HFFc6 (cell line): ENCODE data around the gene MDFIC. TPM values are rescaled to one million over a fixed set of nuclear protein-coding genes. Genes with fewer than 3 reads are reported as not detected.

Experiments
- DNase-seq: peaks from one replicate; pipeline ENCODE4 v3.0.0-alpha.2; 2018
- H3K27ac Mint-ChIP-seq: 2 replicates; pipeline ENCODE4 v1.8.0; 2020; ENCODE audit warnings: mild to moderate bottlenecking, mixed read lengths
- H3K27me3 Mint-ChIP-seq: 2 replicates; pipeline ENCODE4 v1.8.0; 2021; ENCODE audit warnings: mild to moderate bottlenecking, moderate library complexity, mixed read lengths; ENCODE audit not compliant: insufficient read depth
- H3K36me3 Mint-ChIP-seq: 2 replicates; pipeline ENCODE4 v1.8.0; 2021; ENCODE audit warnings: low read depth, mixed read lengths
- H3K4me1 Mint-ChIP-seq: 2 replicates; pipeline ENCODE4 v1.8.0; 2020; ENCODE audit warnings: low read depth, mixed read lengths
- H3K4me3 Mint-ChIP-seq: 2 replicates; pipeline ENCODE4 v1.8.0; 2020; ENCODE audit warnings: mild to moderate bottlenecking, moderate library complexity, mixed read lengths
- H3K9me3 Mint-ChIP-seq: 2 replicates; pipeline ENCODE4 v1.8.0; 2020; ENCODE audit warnings: mild to moderate bottlenecking, mixed read lengths
- long read RNA-seq: library from polyadenylated mRNA; unstranded; transcript quantifications from one replicate; pipeline ENCODE4 v2.0.0, GENCODE V29; 2019
- total RNA-seq, 6 experiments: library from RNA; stranded (reverse); fragmentation: NEBNext Ultra II Directional; extraction: Animal tissue kit (Norgen Biotek cat#: 25700); gene quantifications; 2 replicates in 1 of 6; 3 replicates in 5 of 6; pipeline ENCODE4 v1.2.3, GENCODE V29; 2021
- TF ChIP-seq, protein P1 (sequence below): fragments of 200-600 bp; sonication (generic); IDR thresholded peaks from 2 replicates; pipeline ENCODE4 v1.5.0; 2021; ENCODE audit warnings: antibody characterized with exemption, mild to moderate bottlenecking

MDFIC gene, protein sequence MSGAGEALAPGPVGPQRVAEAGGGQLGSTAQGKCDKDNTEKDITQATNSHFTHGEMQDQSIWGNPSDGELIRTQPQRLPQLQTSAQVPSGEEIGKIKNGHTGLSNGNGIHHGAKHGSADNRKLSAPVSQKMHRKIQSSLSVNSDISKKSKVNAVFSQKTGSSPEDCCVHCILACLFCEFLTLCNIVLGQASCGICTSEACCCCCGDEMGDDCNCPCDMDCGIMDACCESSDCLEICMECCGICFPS
- total RNA-seq, result 10 to 100 TPM; 33.3 to 57.9 (median 45.5) TPM
- long read RNA-seq, partial matches to known transcripts, result 3 of 13 reads
- long read RNA-seq, other reads (novel, unspliced or antisense), result 10 of 13 reads

DNA sequence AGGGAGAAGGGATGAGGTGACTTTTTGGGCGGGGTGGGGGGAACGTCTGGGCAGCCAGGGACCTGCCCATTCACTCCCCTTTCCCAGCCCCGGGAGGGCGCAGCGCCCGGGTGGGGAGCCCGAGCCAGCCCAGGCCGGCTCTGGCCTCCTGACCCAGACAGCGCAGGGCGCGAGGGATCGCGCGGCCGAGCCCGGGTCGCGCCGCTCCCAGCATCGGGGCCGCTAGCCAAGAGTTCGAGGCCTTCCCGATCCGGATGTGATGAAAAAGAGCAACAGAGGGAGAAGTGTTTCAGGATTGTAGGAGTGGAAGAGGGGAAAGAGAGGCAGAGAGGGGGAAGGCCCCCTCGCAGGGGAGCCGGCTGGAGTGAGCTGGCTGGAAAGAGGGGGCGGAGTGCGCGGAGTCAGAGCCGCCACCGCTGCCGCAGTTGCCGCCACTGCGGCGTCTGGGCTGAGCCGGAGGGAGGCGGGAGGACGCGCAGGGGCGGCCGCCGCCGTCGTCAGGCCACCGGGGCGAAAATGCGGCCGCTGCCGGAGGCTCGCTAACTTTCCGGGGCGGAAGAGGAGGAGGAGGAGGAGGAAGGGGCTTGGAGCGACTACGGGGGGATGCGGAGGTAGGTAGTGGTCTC is at the start of gene MDFIC:
TSS of gene MDFIC (plus strand) at position 69 of the 626 bp plus-strand sequence. CDS start 940 bp downstream, outside the sequence.
- H3K27ac Mint-ChIP-seq, result peak within 1 kb of the TSS; percentile 96
- H3K4me3 Mint-ChIP-seq, result peak within 1 kb of the TSS; percentile 95
- no peak for DNase-seq
- H3K9me3 Mint-ChIP-seq, result no peaks in the 10 kb centered on the region
- TF ChIP-seq, protein P1, sequence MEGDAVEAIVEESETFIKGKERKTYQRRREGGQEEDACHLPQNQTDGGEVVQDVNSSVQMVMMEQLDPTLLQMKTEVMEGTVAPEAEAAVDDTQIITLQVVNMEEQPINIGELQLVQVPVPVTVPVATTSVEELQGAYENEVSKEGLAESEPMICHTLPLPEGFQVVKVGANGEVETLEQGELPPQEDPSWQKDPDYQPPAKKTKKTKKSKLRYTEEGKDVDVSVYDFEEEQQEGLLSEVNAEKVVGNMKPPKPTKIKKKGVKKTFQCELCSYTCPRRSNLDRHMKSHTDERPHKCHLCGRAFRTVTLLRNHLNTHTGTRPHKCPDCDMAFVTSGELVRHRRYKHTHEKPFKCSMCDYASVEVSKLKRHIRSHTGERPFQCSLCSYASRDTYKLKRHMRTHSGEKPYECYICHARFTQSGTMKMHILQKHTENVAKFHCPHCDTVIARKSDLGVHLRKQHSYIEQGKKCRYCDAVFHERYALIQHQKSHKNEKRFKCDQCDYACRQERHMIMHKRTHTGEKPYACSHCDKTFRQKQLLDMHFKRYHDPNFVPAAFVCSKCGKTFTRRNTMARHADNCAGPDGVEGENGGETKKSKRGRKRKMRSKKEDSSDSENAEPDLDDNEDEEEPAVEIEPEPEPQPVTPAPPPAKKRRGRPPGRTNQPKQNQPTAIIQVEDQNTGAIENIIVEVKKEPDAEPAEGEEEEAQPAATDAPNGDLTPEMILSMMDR, result no peak
- peaks cover 14% of the 10 kb centered on the region; the same call in 1 of the 2 replicates for H3K36me3 Mint-ChIP-seq
- H3K4me1 Mint-ChIP-seq, result peaks cover 39% of the 10 kb centered on the region
- H3K27me3 Mint-ChIP-seq, result no peaks in the 10 kb centered on the region; the same call in 1 of the 2 replicates

DNA sequence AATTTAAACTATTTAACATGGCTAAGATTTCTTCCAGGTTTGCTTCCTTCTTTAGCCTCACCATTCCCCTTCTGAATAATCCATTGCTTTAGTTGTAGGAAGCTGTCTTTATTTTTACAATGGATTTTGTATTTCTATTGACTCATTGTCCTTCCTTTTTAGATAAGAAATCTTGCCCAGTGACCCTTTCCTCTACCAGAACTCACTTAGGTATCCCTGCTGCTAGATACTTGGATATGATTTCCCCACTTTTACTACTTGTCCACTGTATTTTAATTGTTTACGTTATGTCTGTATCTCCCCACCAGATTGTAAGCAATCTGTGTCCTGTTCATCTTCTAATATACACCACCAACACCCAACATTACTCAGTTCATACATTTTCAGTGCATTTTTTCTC is 47.7 kb upstream of the MDFIC start:
- DNase-seq, result no peak
- H3K4me1 Mint-ChIP-seq, result peaks cover 8% of the 10 kb centered on the region
- TF ChIP-seq, protein P1, result no peak
- no peak overlapping the region for H3K27ac Mint-ChIP-seq
- no peaks in the 10 kb centered on the region for H3K27me3 Mint-ChIP-seq
- peaks cover 9% of the 10 kb centered on the region for H3K9me3 Mint-ChIP-seq
- H3K36me3 Mint-ChIP-seq, result peaks cover 9% of the 10 kb centered on the region; the same call in 1 of the 2 replicates
- no peak overlapping the region for H3K4me3 Mint-ChIP-seq

DNA sequence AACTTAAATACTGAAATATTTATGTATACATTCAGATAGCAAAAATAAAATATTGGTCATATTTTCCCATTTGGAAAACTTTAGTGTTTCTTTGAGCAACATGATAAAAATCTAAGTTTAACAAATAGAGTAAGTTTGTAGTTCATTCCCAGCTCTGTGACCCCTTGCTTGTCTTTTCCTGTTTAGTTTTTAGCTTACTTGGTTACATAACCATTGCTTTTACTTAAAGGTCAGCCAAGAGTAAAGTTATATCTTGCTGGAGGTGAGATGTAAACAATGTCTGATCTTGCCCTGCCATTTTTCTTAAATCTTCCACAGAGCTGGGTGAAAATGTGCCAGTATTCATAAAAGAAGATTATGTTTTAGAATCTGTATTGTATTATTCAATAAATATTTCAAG is 46.7 kb upstream of the MDFIC start:
- H3K9me3 Mint-ChIP-seq, result peaks cover 9% of the 10 kb centered on the region

DNA sequence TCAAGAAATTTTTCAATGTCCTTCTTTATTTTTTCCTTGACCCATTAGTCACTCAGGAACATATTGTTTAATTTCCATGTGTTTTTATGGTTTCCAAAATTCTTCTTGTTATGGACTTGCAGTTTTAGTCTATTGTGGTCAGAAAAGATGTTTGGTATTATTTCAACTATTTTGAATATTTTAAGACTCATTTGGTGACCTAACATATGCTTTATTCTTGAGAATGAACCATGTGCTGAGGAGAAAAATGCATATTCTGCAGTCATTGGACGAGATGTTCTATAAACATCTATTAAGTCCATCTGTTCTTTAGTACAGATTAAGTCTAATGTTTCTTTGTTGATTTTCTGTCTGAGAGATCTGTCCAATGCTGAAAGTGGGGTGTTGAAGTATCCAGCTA is 42.3 kb upstream of the MDFIC start:
- H3K4me1 Mint-ChIP-seq, result peaks cover 15% of the 10 kb centered on the region
- H3K9me3 Mint-ChIP-seq, result peaks cover 9% of the 10 kb centered on the region

More for the DNA sequence above, 46.7 kb upstream of the MDFIC start:
- no peak for DNase-seq
- Mint-ChIP-seq H3K4me3 (no peak overlapping the region), H3K4me1 (peaks cover 19% of the 10 kb centered on the region), H3K36me3 (peaks cover 14% of the 10 kb centered on the region; the same call in 1 of the 2 replicates), H3K27me3 (no peaks in the 10 kb centered on the region), H3K27ac (no peak overlapping the region)
- TF ChIP-seq, protein P1, result no peak

DNA sequence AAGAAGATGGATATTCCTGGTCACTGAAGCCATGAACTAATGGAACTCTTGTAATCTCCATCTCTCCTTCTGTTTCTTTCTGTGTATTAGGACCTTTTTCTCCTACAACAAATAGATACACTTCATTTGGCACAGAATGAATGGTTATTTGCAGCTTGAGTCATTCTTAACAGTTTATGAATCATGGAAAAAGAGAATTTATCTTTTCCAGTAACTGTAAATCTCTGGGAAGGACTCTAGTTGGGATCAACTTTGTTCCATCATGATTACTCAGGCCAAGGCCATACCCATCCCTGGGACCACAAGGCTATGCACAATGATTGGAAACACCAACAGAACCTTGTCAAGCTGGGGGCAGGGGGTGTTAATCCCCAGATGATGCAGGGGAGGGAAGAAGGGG is 36.1 kb upstream of the MDFIC start:
- peaks cover 49% of the 10 kb centered on the region for H3K4me1 Mint-ChIP-seq
- H3K27me3 Mint-ChIP-seq, result no peaks in the 10 kb centered on the region; the same call in 1 of the 2 replicates
- H3K9me3 Mint-ChIP-seq, result no peaks in the 10 kb centered on the region
- H3K27ac Mint-ChIP-seq, result peak overlapping the region; percentile 62
- H3K36me3 Mint-ChIP-seq, result peaks cover 4% of the 10 kb centered on the region; the same call in 1 of the 2 replicates
- DNase-seq, result peak; percentile 29
- TF ChIP-seq, protein P1, result no peak
- no peak overlapping the region for H3K4me3 Mint-ChIP-seq

More for the DNA sequence above, 42.3 kb upstream of the MDFIC start:
- Mint-ChIP-seq H3K27me3 (no peaks in the 10 kb centered on the region; the same call in 1 of the 2 replicates), H3K4me3 (no peak overlapping the region), H3K36me3 (peaks cover 22% of the 10 kb centered on the region; the same call in 1 of the 2 replicates), H3K27ac (no peak overlapping the region)
- TF ChIP-seq, protein P1, result no peak
- peak; percentile 71 for DNase-seq
